COLO668 (cell line): ENCODE data around the gene KNG1.
"Not testable (repeated sequence)": the region's sequence is repeated elsewhere in the genome, so short reads cannot be mapped to it uniquely, and the experiment has no call there.

ENCODE experiments used
- DNase-seq: peaks from one replicate; lab custom pipeline; 2025; ENCODE audit not compliant: unreplicated experiment; lab: John Stamatoyannopoulos, UW

KNG1 gene

DNA sequence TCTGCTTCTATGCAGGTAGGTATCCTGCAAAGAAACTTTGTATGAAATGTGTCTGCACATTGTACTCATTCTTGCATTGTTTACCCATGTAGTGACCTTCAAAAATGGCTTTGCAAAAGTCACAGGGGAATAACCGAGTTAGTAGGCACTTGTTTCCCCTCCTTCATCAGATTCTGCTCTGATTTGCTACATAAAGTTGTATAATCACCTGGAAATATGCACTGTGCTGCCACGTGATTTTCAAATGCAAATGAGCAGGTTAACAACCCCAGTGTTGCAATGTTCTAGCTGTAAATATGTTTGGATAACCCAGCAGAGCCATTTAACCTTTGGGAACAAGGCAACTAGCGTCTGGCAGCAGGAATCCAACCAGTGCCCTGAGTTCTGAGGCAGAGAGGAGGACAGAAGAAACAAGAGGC is at the start of gene KNG1:
Gene KNG1, plus strand, starts transcription at position 321 of the 419 bp plus-strand sequence. CDS start 184 bp downstream, outside the sequence.
- DNase-seq: no peak

DNA sequence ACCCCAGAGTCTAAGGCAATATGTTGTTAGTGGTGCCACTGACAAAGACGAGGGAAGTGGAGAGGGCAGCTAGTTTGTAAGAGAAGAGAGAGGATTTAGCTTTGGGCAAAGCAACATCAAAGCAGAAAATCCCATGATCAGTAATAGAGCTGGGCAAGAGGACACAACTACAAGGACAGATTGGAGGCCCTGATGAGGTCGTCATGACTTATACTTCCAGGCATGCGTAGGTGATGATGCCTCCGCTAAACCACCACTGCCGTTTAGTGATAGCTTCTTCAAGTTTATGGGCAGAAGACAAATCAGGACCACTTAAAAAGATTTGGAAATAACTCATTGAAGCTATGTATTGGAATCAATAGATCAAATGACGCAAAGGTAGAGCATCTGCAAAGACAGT is 48.7 kb upstream of the KNG1 start:
- no peak for DNase-seq

DNA sequence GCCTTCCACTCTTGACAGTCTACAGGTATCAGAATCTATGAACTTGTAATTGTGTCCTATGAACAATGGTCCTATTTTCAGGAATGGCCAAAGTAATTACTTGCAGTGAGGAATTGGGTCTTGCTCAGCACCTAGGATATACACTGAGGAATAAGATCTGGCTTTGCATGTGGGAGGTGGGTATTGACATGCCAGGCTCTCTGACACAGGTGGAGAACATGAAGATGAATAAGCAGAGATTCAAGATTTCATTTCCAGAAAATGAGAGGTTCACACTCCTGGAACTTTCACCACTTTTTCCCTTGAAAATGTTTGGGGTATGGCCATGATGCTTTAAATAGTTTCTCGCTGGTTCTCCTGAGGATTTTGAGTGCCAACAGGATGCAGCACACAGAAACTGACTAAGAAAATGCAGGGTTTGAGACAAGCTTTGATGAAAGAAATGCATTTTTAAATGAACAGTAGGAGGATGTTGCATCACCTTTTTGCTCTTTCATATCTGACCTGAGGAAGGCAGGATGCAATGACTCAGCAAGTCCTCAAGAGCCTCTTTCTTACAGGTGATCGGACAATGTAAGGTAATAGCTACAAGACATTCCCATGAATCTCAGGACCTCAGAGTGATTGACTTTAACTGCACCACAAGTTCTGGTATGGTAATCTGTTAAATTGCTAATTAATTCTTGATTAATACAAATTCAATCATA is 47.6 kb upstream of the KNG1 start:
- no peak for DNase-seq

DNA sequence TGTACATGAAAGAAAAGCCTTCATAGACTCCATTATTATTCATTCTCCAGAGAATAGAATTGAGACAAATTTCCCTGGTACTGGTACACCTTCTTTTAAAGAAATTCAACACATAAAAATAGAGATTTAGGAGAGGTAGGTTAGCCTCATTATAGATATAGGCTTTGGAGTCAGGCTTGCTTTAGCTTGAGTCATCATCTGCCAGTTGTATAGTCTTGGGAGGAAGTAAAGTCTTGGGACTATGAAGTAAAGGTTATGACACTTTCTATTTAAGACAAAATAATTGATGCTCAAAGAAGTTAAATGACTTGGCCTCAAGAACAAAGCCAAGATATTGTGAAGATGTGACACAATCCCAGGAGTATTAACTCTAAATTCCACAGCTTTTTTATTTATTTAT is 47.0 kb upstream of the KNG1 start:
- no peak for DNase-seq

DNA sequence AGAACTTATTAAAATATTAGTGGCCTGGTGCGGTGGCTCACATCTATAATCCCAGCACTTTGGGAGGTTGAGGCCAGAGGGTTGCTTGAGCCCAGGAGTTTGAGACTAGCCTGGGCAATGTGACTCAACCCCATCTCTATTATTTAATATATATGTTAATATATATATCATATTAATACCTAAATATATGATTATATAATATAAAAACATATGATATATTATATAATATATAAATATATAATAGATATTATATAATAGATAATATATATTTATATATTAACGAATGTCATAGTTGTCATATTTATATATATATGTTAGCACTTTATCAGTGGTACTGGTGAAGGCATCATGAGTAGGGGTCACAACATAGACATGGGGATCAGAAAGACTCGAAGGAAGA is 46.1 kb upstream of the KNG1 start:
- no peak for DNase-seq

DNA sequence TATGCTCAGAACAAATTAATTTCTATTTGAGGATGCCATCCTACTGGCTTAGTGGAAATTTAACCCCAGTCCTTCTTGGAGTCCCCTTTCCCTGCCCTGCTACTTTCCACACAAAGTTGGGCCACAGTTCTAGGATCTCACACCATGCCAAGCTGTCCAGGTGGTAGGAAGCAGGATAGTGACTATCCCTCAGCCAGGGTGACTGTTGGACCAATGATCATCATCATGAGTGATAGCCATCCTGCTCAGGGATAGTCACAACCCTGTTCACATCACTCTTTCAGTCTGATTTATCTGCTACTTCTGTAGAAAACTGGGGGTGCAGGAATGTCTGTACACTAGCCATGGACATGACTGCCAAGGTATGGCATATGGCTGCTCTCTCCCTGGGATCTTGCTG is 38.6 kb upstream of the KNG1 start:
- no peak for DNase-seq

DNA sequence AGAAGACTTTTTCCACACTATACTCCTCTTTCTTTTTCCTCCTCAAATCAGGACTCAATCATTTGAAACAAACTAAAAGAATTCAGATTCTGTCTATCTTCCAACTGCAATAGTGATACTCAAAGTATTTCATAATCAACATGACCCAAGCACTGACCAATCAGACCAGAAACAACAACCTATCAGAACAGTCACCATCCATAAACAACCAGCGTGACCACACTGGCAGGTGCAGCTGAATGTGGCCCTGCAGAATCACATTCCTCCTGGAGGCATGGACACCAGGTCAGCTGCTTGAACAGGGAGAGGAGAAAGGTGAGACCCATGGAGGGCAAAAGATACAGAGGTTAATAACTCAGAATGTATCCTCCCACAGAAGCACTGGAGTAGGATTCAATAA is 38.0 kb upstream of the KNG1 start:
- DNase-seq: no peak

DNA sequence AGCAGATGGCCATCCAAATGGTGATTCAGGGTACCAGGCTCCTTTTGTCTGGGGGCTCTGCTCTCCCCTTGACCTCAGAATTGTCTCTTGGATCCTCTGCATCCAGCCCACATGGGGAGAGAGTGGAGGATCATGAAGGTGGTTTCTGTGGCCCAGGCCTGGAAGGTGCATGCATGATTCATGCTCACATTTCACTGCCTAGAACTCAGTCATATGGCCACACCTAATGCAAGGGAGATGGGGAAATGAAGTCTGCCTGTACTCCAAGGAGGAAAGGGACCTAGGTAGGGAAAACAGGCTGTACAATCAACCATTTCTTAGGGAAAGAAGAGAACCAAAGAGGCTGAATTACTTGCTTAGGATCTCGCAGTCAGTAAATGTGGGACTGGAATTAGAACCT is 36.3 kb upstream of the KNG1 start:
- no peak for DNase-seq

DNA sequence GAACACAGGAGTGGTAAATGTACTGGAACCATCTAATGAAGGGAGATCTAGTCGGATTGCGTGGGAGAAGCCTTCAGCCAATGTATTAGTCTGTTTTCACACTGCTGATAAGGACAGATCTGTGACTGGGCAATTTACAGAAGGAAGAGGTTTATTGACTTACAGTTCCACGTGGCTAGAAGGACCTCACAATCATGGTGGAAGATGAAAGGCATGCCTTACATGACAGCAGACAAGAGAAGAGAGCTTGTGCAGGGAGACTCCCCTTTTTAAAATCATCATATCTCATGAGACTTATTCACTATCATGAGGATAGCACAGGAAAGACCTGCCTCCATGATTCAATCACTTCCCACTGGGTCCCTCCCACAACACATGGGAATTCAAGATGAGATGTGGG is 34.3 kb upstream of the KNG1 start:
- no peak for DNase-seq

DNA sequence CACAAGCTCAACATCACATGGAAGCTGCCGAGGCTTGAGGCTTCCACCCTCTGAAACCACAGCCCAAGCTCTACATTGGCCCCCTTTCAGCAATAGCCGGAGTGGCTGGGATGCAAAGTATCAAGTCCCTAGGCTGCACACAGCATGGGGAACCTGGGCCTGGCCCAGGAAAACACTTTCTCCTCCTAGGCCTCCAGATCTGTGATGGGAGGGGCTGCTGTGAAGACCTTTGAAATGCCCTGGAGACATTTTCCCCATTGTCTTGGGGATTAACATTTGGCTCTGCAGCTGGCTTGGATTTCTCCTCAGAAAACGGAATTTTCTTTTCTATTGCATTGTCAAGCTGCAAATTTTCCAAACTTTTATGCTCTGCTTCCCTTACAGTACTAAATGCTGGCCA is 33.2 kb upstream of the KNG1 start:
- DNase-seq: no peak

DNA sequence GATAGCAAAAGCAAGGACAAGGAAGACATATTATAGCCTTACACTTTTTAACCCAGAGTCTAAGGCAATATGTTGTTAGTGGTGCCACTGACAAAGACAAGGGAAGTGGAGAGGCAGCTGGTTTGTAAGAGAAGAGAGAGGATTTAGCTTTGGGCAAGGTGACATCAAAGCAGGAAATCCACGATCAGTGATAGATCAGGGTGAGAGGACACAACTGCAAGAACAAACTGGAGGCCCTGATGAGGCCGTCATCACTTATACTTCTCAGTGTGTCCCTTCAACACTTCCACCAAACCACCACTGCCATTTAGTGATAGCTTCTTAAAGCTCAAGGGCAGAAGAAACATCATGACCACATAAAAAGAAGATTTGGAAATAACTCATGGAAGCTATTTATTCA is 30.7 kb upstream of the KNG1 start:
- DNase-seq: not testable (repeated sequence)

DNA sequence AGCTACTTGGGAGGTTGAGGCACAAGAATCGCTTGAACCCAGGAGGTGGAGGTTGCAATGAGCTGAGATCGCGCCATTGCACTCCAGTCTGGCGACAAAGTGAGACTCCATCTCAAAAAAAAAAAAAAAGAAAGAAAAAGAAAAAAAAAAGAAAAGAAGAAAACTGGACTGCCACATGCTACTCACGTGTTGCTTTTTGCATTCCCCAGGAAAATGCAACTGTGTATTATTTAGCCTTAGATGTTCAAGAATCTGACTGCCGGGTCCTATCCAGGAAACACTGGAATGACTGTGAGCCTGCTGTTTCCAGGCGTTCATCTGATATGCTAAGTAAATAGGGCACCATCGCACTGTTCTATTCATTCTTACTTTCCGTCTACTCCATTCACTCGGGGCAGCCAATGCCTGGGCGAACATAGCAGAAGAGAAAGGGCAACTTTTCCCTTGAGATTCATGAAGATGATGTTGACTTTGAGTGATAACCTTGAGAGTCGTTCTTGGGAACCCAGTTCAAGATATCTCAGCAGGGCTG is 30.0 kb upstream of the KNG1 start:
- DNase-seq: no peak

DNA sequence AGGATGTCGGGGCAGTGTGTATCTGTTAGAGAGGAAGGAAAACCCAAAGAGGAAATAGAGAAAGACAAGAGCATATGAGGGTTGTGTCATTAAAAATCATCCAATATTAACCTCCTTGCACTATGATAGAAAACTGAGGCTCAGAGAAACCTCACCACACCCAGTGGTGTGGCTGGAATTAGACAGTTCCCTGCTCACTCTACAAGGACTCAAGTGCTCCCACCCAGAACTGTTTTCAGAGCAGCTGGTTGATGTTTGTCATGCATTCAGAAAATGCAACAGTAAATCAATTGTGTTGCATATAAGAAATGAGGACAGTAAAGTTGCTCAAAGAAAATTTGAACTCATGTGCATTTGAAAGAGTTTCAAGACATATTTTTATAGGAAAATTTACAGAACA is 26.9 kb upstream of the KNG1 start:
- DNase-seq: not testable (repeated sequence)

DNA sequence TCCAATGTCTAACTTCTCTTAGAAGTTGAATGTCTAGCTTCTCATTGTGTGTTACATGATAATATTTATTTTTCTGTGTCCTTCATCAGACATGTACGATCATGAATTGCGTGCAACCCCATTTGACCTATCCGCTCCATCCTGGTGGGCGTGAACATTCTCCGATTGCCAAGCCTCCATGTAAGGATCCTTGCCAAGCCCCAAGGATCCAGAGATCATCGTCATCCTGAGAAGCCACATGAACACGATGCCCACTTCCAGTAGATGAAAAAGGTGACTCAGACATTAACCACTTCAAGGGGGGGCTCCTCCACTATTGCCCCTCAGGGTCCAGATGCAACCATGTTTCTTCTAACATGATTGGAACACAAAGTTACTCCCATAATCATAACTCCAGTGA is 25.5 kb upstream of the KNG1 start:
- no peak for DNase-seq

DNA sequence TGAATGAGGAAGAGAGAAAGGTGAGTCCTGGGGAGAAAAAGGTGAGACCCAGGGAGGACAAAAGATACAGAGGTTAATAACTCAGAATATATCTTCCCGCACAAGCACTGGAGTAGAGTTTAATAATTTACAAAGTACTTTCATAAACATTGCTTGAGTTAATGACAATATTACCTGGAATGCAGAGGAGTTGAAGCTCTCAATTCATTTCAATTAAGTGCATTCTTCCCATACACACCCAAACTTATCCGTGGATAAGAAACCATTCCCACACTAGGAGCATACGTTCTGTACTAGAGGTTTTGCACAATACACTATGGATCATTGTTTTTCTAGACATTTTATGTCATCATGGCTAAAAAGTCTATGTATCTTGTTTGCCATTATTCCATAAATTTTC is 23.3 kb upstream of the KNG1 start:
- DNase-seq: no peak

DNA sequence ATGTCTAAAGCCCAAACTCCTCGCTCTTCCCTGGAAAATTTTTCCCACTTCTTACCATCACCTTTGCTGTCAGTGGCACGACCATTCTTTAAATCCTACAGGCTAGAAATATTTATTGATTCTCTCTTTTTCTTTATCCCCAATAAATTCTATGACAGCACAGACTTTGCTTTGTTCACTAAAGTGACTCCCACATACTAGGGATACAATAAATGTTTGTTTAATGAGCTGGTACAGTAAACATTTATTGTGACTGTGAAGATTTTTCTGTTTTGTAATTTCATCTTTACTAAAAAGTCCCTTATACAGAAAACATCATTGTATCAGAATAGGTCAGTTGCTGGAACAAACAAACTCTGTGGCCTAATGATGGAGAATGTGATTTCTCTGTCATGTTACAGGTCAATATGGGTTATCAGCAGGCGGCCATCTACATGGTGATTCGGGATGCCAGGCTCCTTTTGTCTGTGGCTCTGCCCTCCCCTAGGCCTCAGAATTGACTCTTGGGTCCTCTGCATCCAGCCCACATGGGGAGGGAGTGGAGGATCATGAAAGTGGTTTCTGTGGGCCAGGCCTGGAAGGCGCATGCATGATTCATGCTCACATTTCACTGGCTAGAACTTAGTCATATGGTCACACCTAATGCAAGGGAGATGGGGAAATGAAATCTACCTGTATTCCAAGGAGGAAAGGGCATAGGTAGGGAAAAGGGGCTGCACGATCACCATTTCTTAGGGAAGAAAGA is 22.7 kb upstream of the KNG1 start:
- DNase-seq: no peak

DNA sequence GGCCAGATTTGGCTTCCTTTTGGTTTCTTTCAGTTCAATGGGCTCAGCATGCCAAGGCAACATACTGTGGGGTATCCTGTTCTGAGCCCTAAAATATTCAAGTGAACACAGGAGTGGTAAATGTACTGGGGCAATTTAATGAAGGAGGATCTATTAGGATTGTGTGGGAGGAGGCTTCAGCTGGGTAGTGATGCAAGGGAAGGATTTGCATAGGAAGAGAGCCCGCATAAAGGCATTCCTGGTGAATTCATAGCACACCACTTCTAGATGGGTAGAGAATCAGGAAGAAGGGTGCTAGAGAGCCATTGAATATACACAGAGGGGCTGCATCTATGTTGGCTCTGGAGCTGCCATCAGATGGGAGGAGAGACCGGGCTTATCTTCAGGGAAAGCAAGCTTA is 20.6 kb upstream of the KNG1 start:
- DNase-seq: no peak

DNA sequence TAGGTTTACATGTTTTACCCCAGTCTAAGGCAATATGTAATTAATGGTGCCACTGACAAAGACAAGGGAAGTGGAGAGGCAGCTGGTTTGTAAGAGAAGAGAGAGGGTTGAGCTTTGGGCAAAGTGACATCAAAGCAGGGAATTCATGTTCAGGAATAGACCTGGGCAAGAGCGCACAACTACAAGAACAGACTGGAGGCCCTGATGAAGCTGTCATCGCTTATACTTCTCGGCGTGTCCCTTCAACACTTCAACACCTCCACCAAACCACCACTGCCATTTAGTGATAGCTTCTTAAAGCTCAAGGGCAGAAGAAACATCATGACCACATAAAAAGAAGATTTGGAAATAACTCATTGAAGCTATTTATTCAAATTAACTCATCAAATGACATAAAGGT is 19.6 kb upstream of the KNG1 start:
- no peak for DNase-seq

DNA sequence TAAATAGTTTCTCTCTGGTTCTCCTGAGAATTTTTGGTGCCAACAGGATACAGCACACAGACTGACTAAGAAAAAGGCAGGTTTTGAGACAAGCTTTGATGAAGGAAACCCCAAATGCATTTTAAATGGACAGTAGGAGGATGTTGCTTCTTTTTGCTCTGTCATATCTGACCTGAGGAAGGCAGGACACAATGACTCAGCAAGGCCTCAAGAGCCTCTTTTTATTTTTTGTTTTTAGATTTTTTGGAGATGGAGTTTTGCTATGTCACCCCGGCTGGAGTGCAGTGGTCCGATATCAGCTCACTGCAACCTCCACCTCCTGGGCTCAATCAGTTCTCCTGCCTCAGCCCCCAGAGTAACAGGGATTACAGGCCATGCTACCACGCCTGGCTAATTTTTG is 16.9 kb upstream of the KNG1 start:
- no peak for DNase-seq

DNA sequence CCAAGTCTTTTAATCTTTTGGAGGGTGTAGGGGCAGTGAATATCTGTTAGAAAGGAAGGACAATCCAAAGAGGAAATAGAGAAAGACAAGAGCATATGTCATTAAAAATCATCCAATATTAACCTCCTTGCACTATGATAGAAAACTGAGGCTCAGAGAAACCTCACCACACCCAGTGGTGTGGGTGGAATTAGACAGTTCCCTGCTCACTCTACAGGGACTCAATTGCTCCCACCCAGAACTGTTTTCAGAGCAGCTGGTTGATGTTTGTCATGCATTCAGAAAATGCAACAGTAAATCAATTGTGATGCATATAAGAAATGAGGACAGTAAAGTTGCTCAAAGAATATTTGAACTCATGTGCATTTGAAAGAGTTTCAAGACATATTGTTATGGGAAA is 14.7 kb upstream of the KNG1 start:
- DNase-seq: not testable (repeated sequence)

DNA sequence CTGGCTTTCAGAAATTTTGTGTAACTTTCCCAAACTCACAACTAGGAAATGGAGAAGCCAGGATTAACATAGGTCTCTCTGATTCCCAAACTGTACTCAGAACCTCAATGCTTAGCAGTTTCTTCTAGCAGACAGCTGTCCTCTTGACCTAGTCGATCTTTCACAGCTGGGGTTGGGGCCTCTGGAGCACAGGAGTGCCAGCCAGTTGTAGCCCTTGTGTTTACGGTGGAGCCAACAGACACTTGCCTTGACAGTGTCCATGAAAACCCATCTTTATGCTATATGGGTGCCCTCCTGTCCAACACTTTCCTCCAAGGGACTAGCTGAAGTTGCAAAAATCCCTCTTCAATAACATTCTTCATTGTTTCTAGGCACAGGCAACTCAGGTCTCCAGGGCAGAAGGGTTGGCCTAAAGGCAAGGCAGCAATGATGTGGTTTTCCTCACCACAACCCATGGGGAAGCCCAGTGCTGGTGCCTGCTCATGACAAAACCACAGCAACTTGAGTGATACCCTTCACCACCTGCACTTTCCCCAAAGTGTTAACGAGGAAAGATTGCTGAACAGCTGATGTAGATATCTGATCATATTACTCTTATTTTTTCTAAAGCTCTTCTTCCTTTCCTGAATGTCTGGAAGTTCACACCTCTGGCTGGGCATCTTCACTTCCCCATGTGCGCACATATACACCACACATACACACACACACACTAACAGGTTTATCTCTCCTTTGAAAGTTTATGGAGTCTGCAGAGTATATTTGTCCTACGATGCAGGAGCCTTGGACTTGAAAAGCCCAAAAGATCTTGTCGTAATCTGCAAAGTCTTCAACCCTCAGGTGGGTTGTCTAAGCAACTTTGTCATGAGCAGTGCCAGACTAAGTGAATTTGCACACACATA is 11.0 kb upstream of the KNG1 start:
- no peak for DNase-seq
